Hematopoietic multipotent progenitor cell treated with erythropoietin and hydrocortisone succinate and interleukin-3 and kit ligand, for 15 days (in vitro differentiated cells): Measurements from ENCODE around the gene PPARA.

Experiments used
- DNase-seq: peaks from one replicate; pipeline ENCODE4 v3.0.0-alpha.2; 2015; ENCODE audit warnings: low spot score

PPARA gene

DNA sequence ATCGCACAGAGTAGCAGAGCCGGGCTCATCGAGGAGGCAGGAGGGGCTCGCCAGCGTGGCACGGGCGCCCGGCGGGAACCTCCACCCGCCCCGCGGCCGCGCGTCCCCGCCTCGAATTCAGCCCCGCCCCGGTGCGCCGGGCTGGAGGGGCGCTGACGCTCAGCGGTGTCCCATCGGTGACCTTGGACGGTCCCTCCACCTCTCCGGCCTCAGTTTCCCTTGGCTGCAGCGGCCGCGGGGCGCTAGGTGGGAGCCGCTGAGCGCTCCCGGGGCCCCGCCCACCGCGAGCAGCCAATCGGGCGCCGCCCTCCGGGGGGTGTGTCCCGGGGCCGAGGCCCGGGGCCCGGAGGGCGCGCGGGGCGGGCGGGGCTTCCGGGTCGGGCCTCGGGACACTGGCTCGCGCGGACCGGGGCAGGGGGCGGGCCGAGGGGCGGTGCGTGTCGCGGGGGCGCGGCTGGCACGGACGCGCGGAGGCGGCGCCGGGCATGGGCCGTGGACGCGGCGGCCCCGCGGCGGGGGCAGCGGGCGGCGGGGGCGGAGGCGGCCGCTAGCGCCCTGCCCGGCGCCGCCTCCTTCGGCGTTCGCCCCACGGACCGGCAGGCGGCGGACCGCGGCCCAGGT, at the start of gene PPARA:
PPARA (plus strand) TSS at position 493 of the 621 bp plus-strand sequence. CDS start 47,858 bp downstream, outside the sequence.
- peak; percentile 85 for DNase-seq

DNA sequence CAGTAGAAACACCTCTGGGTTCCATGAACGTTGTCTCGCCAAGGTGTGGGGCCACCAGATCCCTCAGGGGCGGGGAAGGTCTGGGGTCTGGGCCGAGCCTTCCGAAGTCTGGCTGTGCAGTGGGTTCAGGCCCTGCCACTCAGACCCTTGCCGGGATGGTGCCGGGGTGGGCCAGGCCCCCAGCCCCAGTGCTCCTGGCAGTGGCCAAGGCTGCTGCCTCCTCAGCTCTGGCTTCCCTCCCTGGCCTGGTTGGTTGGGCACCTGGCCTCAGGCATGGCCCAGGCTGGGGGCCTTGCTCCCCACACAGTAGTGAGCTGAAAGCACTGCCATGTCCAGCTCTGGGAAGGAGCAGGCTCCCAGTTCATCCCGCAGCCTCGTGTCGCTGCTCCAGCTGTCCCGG, 48.2 kb upstream of the PPARA start:
- no peak for DNase-seq

GRCh38 chr22:46102752-46103151, 47.6 kb upstream of the PPARA start:
- no peak for DNase-seq

- no peak for DNase-seq
These were observed 47.1 kb upstream of the PPARA start for GRCh38 chr22:46103181-46103580.

DNA sequence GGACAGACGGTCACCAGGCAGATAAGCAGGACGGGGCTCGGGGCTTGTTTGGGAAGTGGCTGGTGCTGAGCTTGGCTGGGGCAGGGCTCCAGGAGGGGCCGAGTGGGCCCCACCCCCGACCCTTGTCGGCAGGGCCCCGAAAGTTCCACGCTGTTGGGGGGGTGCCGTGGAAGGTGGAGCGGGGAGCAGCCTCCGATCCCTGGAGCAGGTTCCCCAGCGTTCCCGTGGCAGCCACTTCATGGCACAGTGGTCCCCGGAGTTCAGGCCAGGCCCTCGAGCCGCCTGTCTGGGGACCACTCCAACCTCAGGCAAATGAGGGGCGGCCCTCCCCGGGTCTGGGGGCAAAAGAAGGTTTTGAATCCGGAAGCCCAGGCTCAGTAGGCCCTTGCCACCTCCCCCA, 46.7 kb upstream of the PPARA start:
- DNase-seq: no peak

GRCh38 chr22:46104170-46104880, 46.0 kb upstream of the PPARA start:
- no peak for DNase-seq

DNA sequence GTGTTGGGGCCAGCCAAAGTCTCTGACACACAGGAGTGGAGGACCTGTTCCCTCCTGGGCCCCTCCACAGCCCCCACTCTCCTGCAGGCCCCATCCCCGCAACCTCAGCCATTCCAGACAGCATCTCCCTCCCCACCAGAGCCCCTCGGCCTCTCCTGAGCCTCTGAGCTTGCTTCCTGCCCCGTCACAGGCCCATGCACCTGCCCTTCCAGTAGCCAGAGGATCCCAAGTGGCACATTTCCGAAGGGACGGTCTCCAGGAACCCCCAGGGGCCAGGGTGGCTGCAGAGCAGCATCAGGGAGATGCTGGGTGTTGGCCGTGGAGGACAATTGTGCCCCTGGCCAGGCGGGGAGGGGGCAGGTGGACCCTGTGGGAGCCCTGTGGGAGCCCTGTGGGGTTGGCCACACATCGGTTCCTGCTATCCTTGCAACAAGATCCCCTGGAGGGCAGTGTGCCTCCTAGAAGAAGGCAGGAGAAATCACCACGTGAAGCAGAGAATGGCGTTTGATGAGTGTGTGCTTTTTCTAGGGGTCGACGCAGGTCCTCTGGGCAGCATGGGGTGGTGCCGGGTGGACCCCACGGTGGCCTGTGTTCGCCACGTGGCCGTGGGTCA, 45.3 kb upstream of the PPARA start:
- no peak for DNase-seq

DNA sequence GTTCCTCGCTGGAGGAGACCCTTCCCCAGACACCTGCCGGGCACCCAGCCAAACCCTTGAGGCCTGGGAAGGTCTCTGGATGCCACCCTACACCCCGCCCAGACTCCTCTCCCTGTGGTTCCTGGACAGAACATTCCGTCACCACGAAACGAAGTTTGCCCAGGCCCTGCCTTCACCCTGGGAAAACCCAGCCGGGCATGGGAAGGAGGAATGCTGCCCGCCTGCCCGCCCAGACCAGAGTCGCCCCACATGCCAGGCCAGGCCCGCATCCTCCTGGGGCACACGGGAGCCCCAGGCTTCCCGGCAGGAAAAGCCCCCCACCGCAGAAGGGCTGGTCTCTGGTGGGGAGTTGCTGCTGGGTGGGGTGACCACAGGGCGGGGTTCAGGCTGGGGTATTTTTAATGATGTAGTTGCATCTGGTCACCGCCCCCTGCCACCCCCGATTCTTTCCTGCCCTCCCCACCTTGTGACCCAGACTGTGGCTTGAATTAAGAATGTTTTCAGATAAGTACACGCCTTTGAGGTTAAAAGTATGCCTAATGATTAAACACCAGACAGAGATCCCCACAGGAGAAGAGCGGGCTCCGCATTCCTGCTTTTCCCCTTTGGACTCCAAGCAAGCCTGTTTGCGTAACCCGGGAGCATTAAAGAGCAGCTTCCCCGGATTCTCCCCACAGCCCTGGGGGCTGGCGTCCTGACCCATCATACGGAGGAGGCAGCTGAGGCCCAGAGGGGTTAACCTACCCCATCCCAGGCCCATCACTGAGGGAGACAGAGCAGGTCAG, 44.6 kb upstream of the PPARA start:
- no peak for DNase-seq

DNA sequence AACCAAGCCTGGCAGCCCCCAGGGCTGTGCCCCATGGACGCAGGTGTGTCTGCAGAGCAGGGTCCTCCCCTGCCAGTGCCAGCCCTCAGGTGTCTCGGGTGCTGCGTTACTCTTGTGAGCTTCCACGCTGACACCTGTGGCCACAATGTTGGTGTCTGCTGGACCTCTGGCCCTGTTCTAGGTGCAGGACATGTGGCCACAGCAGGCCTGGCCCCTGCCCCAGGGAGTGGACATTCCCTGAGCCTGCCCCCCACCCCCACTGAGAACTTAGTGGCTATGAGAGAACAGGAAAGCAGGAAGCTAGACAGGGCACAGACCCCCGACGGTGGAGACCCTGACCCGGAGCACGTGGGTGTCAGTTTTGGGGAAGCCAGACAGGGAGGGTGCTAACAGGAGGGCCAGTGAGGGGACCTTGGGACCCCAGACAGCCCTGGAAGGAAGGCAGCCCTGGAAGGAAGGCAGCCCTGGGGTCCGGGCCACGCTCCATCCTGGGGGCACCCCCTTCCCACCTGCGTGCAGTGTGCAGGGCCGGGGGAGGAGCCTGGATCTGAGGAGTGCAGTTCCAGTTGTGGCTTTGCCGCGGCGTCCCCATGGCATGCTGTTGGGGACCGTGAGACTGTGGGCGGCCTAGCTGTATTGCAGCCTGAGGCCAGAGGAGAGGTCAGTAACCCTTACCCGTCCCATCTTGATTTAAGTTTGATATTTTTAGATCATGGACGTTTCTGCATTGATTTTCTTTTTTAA, 43.9 kb upstream of the PPARA start:
- DNase-seq: no peak

DNA sequence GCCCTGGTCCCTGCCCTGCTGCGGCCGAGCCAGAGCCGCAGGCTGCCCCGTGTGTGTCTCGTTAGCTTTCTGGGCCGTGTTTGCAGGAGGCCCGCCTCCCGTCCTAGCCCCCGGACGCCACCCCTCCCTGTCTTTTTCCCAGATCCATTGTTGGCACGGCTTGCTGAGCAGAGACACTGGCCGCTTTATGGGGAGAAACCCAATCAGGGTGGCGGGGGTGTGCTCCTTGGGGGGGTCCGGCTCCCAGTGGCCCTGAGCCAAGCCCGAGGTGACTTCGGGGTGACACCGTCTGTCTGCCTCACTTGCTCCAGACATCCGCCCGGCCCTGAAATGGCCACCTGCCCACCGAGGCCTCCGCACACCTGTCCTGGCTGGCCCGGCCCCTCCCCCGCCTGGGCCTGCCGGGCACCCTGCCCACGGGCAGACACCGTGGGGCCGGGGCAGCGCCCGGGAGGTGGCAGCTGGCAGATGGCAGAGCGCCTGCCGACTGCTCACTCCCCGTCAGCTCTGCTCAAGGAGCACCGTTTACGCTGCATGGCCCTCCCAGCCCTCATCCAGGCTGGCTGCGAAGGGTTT, 43.1 kb upstream of the PPARA start:
- DNase-seq: no peak

GRCh38 chr22:46107753-46108563, 42.4 kb upstream of the PPARA start:
- no peak for DNase-seq

DNA sequence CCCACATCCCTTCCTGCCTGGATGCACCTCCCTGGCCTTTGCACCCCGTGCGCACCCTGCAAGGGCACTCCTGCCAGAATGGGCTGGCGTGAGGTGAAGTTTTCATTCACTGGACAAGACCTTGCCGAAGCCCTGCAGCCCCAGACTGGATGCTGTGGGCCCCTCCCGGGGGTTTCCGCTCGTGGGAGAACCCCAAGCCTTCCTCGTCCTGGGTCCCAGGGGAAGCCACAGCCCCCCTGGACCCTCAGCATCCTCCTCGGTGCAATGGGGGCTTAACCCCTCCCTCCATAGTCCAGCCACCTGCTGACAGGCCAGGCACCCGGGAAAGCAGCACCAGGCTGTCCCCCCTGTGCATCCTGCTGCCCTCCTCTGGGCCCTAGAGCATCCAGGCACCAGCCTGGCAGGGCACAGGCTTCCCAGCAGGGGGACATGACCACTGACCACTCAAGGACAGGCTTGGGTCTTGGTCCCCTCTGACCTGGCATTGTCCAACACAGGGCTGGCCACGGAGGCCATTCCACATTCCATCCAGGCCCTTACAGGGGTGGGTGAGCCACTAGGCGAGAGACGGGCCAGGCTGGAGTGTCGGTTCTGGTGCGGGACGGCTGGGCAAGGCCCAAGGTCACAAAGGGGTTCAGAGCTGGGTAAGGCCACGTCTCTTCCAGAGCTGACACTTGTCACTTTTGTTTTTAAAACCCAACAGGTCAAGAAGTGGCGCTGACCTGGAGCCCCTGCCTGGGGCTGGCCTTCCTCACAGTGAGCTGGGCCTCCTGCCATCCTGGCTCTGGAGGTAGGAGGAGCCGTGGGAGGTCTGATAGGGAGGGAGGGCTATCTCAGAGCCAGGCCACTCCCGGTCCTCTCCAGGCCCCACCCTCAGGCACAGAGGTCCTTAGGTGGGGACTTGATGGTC, 41.5 kb upstream of the PPARA start:
- DNase-seq: peak; percentile 52

GRCh38 chr22:46109474-46110003, 40.8 kb upstream of the PPARA start:
- DNase-seq: no peak

GRCh38 chr22:46110215-46110614, 40.1 kb upstream of the PPARA start:
- DNase-seq: peak; percentile 40

DNA sequence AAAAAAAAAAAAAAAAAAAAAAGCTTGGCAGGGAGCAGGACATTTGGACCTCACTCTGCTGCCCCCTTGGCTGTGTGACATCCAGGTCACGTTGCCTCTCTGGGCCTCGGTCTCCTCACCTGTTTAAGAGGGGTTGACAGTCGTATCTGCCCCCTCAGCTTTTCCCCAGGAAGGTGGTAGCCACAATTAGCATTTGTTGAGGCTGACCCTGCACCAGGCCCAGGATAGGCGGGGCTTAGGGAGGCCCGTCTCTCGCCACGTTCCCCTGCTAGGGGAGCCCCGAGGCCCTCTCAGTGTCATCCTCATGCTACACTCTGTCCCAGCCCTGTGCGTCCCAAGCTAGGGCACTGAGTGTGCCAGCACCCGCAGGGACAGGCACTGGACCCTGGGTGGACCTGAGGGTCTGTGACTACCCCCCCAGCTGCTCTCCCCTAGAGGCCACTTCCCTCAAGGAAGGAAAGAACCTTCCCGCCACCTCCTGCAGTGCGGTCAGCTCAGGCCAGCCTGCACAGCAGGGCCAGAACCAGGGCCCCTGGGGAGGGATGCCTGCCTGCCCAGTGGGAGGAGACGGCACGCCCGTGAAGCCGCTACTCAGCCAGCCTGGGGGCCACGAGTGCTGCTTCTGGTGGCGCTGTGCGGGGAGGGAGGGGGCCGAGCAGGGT, 38.5 kb upstream of the PPARA start:
- DNase-seq: no peak

DNA sequence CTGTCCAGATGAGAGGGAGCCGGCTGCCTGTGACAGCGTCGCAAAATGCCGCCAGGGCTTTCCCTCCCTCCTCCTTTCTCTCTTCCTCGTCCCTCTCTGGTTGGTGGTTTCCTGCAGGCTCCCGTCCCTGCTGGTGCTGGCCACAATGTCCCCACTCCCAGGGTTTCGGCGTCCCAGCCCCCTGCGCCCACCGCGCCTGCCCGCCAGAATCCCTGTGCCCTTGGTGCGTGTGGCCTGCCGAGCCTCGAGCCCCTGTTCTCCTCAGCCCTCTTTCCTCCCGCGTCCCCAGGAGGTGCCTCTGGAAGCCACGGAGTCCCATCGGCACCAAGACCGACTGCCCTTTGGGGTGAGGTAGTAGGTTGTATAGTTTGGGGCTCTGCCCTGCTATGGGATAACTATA, 37.9 kb upstream of the PPARA start:
- DNase-seq: no peak

- DNase-seq: no peak
These were observed 37.0 kb upstream of the PPARA start for GRCh38 chr22:46113110-46113909.
